Esophagus (tissue), 2 donors: ENCODE results near the gene USP11. TPM values are rescaled to one million over a fixed set of nuclear protein-coding genes. Genes with fewer than 3 reads are reported as not detected.
A peak's percentile ranks its signal among the peaks of the same experiment; 100 is the strongest.

Experiments
- H3K27ac ChIP-seq, 2 donors: one replicate each; pipeline ENCODE4 v1.5.1; 2013; ENCODE audit warnings: low read depth in 2 of 2, mild to moderate bottlenecking in 2 of 2, inconsistent platforms in 1 of 2, low read length in 1 of 2, moderate library complexity in 1 of 2
- H3K27me3 ChIP-seq, 2 donors: one replicate each; pipeline ENCODE4 v1.6.1; 2013; ENCODE audit warnings: low read length in 2 of 2, control low read depth in 1 of 2, mild to moderate bottlenecking in 1 of 2; ENCODE audit not compliant: insufficient read depth in 2 of 2, control insufficient read depth in 1 of 2
- H3K36me3 ChIP-seq, 2 donors: one replicate each; pipeline ENCODE4 v1.6.1; 2013; ENCODE audit warnings: low read length in 1 of 2; ENCODE audit not compliant: control insufficient read depth in 2 of 2, insufficient read depth in 2 of 2
- H3K4me1 ChIP-seq, 2 donors: one replicate each; pipeline ENCODE4 v1.6.1; 2013; ENCODE audit warnings: low read length in 1 of 2; ENCODE audit not compliant: control insufficient read depth in 2 of 2, insufficient read depth in 2 of 2
- H3K4me3 ChIP-seq, 2 donors: one replicate each; pipeline ENCODE4 v1.5.1; 2013; ENCODE audit warnings: low read length in 2 of 2, mild to moderate bottlenecking in 2 of 2, low read depth in 1 of 2, moderate library complexity in 1 of 2
- H3K9me3 ChIP-seq, 2 donors: one replicate each; pipeline ENCODE4 v1.6.1; 2013; ENCODE audit warnings: mild to moderate bottlenecking in 2 of 2, low read depth in 1 of 2, low read length in 1 of 2, moderate library complexity in 1 of 2; ENCODE audit not compliant: control insufficient read depth in 2 of 2, insufficient read depth in 1 of 2
- WGBS, 2 donors: extraction: QIAGEN DNeasy Blood & Tissue Kit; methylation state at CpG; one replicate each; pipeline ENCODE4 v1.1.7; 2013; 5-methylcytosine and 5-hydroxymethylcytosine counted together
- polyA plus RNA-seq, 2 donors: library from polyadenylated mRNA; stranded (reverse); fragments of 200-250 nt; gene quantifications; one replicate each; pipeline ENCODE4 v1.2.3, GENCODE V29; 2013
- donor health status: healthy with polysubstance abuse.
- donor health status: Bipolar disorder and iron deficiency.

USP11 gene
- 10 to 100 TPM; 11.3 to 13.6 TPM for polyA plus RNA-seq

DNA sequence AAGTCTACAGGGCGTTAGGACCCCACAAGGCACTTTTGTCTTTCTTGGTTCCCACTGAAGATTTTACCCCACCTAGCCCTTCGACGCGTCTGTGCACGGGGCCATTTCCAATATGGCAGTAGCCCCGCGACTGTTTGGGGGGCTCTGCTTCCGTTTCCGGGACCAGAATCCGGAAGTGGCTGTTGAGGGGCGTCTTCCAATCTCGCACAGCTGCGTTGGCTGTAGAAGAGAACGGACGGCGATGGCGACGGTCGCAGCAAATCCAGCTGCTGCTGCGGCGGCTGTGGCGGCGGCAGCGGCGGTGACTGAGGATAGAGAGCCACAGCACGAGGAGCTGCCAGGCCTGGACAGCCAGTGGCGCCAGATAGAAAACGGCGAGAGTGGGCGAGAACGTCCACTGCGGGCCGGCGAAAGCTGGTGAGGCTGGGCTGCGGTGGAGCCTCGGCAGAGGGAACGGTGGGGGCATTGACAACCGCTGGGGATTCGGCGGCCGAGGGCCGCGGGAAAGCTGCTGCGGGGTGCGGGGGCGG lies at the start of gene USP11:
USP11 (plus strand) TSS at position 207 of the 530 bp plus-strand sequence; CDS start at position 242, 35 bp downstream.
- 1 to 14% methylated on average over 42 to 46 of the region's 46 CpGs for WGBS, 2 donors
- H3K27ac ChIP-seq, result peak within 1 kb of the TSS; percentile 84 to 100
- H3K27me3 ChIP-seq, result no peaks in the 10 kb centered on the region
- H3K9me3 ChIP-seq, result no peaks in the 10 kb centered on the region
- H3K4me3 ChIP-seq, result peak within 1 kb of the TSS; percentile 46 to 77
- no peaks in the 10 kb centered on the region for H3K4me1 ChIP-seq
- peaks cover 0 to 5% of the 10 kb centered on the region in 2 donors for H3K36me3 ChIP-seq

DNA sequence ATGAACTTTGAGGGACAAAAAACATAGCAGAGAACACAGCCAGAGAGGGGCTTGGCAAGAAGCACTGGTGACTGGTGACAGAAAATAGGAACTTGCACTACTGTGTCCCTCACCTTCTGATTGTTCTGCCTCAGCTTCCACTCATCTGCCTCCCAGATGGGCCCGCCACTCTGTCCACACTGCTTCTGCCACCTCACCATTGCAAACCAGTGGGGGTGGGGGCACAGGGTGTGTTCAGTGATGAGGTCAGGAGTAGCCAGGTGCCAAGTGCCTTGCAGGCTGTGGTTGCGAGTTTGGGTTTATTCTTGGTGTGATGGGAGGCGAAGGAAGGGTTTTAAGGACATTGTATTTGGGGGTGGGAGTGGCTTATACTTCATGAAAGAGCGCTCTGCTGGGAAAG lies 48.3 kb upstream of the USP11 start:
- Histone ChIP-seq H3K27me3 (no peaks in the 10 kb centered on the region), H3K27ac (no peak overlapping the region), H3K4me1 (no peaks in the 10 kb centered on the region), H3K36me3 (peaks cover 3 to 49% of the 10 kb centered on the region in 2 donors), H3K4me3 (no peak overlapping the region), H3K9me3 (no peaks in the 10 kb centered on the region)
- 82 to 85% methylated on average over 4 of the region's 4 CpGs for WGBS, 2 donors

DNA sequence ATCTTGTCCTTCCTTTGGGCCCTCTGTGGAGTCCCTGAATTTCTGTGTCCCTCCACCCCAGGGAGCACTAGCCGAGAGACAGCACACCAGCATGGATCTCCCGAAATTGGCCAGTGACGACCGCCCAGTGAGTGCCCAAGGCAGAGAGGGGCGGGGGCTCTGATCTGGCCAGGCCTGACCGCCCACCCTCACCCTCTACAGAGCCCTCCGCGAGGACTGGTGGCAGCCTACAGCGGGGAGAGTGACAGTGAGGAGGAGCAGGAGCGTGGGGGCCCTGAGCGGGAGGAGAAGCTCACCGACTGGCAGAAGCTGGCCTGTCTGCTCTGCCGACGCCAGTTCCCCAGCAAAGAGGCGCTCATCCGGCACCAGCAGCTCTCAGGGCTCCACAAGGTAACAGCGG lies 47.6 kb upstream of the USP11 start:
- WGBS, 2 donors, result 82 to 86% methylated on average over 17 of the region's 17 CpGs
- peaks cover 3 to 43% of the 10 kb centered on the region in 2 donors for H3K36me3 ChIP-seq

DNA sequence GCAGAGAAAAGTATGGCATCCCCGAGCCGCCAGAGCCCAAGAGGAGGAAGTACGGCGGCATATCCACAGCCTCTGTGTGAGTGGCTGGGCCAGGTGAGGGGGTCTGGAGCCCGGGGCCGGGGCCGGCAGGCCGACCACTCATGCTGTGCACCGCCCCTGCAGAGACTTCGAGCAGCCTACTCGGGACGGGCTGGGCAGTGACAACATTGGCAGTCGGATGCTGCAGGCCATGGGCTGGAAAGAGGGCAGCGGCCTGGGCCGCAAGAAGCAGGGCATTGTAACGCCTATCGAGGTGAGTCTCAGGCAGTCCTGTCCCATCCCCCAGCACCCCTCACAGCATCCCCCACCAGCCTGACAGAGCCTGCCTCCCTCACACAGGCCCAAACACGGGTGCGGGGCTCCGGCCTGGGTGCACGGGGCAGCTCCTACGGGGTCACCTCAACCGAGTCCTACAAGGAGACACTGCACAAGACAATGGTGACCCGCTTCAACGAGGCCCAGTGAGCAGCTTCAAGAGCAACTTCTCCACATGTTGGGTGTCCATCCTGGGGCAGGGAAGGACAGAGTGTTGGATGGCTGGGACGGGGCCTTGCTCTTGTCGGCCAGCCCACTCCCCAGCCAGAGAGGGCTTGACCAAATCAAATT lies 46.6 kb upstream of the USP11 start:
- Histone ChIP-seq H3K36me3 (peaks cover 3 to 40% of the 10 kb centered on the region in 2 donors), H3K27ac (no peak overlapping the region), H3K27me3 (no peaks in the 10 kb centered on the region), H3K4me1 (peaks cover 0 to 3% of the 10 kb centered on the region in 2 donors), H3K9me3 (no peaks in the 10 kb centered on the region), H3K4me3 (no peak overlapping the region)
- 85 to 88% methylated on average over 27 of the region's 27 CpGs for WGBS, 2 donors

More for the DNA sequence above, 47.6 kb upstream of the USP11 start:
- Histone ChIP-seq H3K9me3 (no peaks in the 10 kb centered on the region), H3K27me3 (no peaks in the 10 kb centered on the region), H3K27ac (no peak overlapping the region), H3K4me1 (no peaks in the 10 kb centered on the region), H3K4me3 (no peak overlapping the region)

DNA sequence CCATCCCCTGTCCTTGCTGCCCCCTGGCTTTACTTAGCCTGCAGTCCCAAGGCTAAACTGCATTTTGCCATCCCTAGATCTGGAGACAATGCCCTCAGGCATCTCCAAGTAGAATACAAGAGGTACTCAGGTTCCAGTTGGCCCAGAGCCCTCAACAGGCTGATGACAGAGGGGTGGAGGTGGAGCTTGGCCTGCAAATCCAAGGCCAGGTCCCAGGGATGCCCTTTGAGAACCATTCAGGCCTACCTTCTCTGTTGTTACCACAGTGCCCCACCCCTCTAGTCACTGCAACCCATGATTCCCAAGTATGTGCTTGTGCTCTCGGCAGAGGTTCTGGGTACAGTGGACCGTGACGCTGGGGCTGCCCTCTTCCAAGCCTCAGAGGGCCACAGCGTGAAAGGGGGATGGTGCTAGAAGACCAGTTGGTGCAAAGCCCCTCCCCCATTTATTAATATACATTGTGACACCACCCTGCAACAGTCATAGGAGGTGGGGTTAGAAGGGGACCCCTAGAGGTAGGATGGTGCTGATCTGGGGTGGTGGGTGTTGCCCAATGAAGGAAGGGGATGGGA lies 45.6 kb upstream of the USP11 start:
- Histone ChIP-seq H3K4me1 (peaks cover 0 to 3% of the 10 kb centered on the region in 2 donors), H3K4me3 (no peak overlapping the region), H3K9me3 (no peaks in the 10 kb centered on the region), H3K27me3 (no peaks in the 10 kb centered on the region), H3K27ac (no peak overlapping the region), H3K36me3 (peaks cover 3 to 31% of the 10 kb centered on the region in 2 donors)
- WGBS, 2 donors, result 78 to 83% methylated on average over 4 of the region's 4 CpGs

DNA sequence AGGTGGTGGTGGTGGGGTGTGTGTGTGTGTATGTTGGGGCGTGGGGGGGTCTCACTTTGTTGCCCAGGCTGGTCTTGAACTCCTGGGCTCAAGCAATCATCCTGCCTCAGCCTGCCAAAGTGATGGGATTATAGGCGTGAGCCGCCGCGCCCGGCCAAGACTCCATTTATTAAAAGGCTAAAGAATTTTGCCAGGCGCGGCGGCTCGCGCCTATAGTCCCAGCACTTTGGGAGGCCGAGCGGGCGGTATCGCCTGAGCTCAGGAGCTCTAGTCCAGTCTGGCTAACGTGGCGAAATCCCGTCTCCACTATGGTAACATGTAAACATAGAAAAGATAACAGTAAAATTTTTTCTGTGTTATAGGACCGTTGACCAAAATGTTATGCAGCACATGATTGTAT lies 42.9 kb upstream of the USP11 start:
- Histone ChIP-seq H3K9me3 (no peaks in the 10 kb centered on the region), H3K27me3 (no peaks in the 10 kb centered on the region), H3K4me3 (no peak overlapping the region), H3K4me1 (peaks cover 0 to 3% of the 10 kb centered on the region in 2 donors), H3K27ac (no peak overlapping the region), H3K36me3 (peaks cover 3 to 21% of the 10 kb centered on the region in 2 donors)
- WGBS, 2 donors, result 62 to 76% methylated on average over 19 of the region's 19 CpGs

DNA sequence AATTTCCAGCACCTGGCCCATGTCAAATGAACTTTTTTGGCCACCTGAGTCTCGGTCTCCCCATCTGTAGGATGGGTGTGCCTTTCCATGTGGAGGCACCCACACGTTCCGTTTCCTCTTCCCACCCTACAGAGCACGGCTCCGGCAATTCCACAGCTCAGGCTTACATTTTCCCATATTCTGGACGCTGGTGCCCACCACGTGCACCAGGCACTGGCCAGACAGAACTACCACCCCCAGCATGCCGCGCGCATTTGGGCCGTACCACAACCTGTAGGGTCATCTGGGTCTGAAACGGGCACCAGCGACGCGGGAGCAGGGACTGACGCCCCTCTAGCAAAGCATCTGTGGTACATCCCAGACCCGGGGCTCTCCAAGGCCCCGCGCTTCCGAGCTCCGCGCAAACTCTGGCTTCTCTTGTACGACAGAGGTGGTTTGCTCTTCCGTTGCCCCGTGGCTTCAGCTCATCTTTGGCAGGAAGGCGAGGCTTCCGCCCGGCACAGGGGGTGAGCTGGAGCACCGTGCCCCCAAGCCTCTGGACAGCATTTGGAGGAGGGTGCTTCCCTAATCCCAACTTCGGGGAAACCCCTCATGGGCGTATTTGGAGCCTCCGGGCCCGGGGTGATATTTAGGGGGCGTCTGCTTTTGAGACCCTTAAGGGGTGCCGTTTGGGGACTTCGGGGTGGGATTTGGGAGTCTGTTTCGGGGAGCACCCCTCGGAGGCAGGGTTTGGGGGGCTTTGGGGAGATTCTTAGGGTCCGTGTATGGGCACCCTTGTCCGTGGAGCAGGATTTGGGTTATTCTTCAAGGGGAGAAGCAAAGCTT lies 42.2 kb upstream of the USP11 start:
- 3 to 16% methylated on average over 40 of the region's 40 CpGs for WGBS, 2 donors
- peaks cover 3 to 4% of the 10 kb centered on the region in 2 donors for H3K4me1 ChIP-seq
- no peaks in the 10 kb centered on the region for H3K9me3 ChIP-seq
- H3K4me3 ChIP-seq, result peak overlapping the region; percentile 49 to 59
- H3K27ac ChIP-seq, result peak overlapping the region; percentile 45 to 73
- H3K36me3 ChIP-seq, result peaks cover 3 to 16% of the 10 kb centered on the region in 2 donors
- no peaks in the 10 kb centered on the region for H3K27me3 ChIP-seq

DNA sequence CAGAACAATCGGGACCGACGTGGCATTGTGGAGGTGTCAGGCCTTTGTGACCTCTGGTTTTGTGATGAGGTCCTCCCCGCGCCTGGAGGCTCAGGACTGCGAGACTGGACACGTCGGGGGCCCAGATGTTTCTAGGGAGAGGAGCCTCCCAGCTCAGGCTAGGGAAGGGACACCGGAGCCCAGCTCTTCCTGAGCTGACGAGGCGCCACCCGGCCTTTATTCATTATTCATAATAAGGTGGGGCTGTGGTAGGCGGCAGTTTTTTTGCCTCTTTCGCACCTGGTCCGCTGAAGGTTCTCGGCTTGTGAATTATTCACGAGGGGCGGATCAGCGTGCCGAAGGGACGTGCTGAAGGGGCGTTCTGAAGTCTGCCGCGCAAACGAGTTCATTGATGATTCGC lies 41.5 kb upstream of the USP11 start:
- H3K27ac ChIP-seq, result peak overlapping the region; percentile 45 to 73
- no peaks in the 10 kb centered on the region for H3K27me3 ChIP-seq
- H3K9me3 ChIP-seq, result no peaks in the 10 kb centered on the region
- 6 to 30% methylated on average over 26 of the region's 26 CpGs for WGBS, 2 donors
- peak overlapping the region; percentile 49 to 59 for H3K4me3 ChIP-seq
- peaks cover 3 to 10% of the 10 kb centered on the region in 2 donors for H3K36me3 ChIP-seq
- H3K4me1 ChIP-seq, result peaks cover 6 to 7% of the 10 kb centered on the region in 2 donors

DNA sequence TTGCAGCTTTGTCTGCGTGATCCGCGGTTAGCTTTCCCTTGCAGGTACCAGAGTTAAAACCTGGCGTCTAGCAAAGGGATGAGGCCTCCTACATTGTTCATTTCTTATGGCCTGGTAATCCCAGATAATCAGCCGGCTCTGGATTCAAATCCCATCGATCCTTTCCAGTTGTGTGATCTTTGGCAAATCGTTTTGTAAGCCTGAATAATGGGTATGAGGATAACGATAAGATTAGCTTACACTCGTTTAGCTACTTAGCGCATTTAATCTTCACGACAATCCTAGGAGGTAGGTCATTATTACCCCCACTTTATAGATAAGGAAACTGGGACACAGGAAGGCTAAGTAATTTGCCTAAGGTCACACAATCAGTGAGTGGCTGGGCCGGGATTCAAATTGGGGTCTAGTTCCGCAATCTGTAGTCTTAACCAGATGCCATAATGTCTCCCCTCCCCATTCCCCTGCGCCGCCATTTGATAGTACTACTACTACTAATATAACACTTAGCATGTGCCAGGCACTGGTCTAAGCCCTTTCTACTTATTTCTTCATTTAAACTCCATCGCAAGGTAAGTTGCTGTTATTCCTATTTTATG lies 40.9 kb upstream of the USP11 start:
- H3K27me3 ChIP-seq, result no peaks in the 10 kb centered on the region
- peaks cover 1 to 4% of the 10 kb centered on the region in 2 donors for H3K36me3 ChIP-seq
- H3K4me3 ChIP-seq, result peak overlapping the region; percentile 49 to 59
- 51 to 54% methylated on average over 16 of the region's 16 CpGs for WGBS, 2 donors
- peaks cover 6 to 7% of the 10 kb centered on the region in 2 donors for H3K4me1 ChIP-seq
- peak overlapping the region; percentile 28 to 45 for H3K27ac ChIP-seq
- no peaks in the 10 kb centered on the region for H3K9me3 ChIP-seq
